Prostate gland (tissue), 2 donors: ENCODE data around the gene KIAA0232.

Experiments
- POLR2AphosphoS5 ChIP-seq: sonication (generic); formaldehyde crosslinking; IDR thresholded peaks from one replicate; pipeline ENCODE4 v1.6.1; 2017; ENCODE audit warnings: antibody characterized with exemption
- TF ChIP-seq, protein P1 (sequence below), 4 experiments: fragments of 200-600 bp in 2 of 4; fragments of 450-650 bp in 2 of 4; sonication (generic) in 2 of 4; IDR thresholded peaks; 1 replicate in 3 of 4; 2 replicates in 1 of 4; pipeline ENCODE4 v1.5.1; 2016 to 2019; ENCODE audit warnings: antibody characterized with exemption in 4 of 4, mild to moderate bottlenecking in 2 of 4, moderate library complexity in 2 of 4

DNA sequence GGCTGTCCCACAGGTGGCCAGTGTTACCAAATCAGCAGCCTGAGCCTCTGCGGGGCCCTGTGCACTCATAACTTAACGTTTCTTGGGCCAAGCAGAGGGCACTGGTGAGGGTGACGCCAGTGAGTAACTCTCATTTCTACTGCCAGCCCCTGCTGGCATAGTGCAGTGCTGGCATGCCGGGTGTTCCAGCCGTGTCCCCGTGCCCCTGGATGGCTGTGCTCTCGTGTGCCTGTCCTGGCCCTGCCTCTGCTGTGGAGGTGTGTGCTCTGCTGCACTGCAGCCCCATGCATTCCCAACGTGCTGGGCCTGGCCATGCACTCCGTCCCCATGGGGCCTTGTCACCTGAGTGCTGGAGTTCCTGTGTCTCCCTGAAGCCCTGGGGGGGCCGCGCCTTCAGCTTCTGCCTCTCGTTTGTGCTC is 141.8 kb downstream of the KIAA0232 start:
- no peak for TF ChIP-seq POLR2AphosphoS5
- TF ChIP-seq, protein P1, sequence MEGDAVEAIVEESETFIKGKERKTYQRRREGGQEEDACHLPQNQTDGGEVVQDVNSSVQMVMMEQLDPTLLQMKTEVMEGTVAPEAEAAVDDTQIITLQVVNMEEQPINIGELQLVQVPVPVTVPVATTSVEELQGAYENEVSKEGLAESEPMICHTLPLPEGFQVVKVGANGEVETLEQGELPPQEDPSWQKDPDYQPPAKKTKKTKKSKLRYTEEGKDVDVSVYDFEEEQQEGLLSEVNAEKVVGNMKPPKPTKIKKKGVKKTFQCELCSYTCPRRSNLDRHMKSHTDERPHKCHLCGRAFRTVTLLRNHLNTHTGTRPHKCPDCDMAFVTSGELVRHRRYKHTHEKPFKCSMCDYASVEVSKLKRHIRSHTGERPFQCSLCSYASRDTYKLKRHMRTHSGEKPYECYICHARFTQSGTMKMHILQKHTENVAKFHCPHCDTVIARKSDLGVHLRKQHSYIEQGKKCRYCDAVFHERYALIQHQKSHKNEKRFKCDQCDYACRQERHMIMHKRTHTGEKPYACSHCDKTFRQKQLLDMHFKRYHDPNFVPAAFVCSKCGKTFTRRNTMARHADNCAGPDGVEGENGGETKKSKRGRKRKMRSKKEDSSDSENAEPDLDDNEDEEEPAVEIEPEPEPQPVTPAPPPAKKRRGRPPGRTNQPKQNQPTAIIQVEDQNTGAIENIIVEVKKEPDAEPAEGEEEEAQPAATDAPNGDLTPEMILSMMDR (IDR thresholded peaks at IDR 0.05): no peak
